ENCODE data around the gene RTN4RL1. TPM values are rescaled to one million over a fixed set of nuclear protein-coding genes. Genes with fewer than 3 reads are reported as not detected.

The RTN4RL1 gene
- total and polyA plus RNA-seq, 9 of the 15 experiments (the other 6 are each of a cell fraction or from before 2014, with no cell fraction given): 0.04 to 0.06 (median 0.04) TPM; not detected in 5

DNA sequence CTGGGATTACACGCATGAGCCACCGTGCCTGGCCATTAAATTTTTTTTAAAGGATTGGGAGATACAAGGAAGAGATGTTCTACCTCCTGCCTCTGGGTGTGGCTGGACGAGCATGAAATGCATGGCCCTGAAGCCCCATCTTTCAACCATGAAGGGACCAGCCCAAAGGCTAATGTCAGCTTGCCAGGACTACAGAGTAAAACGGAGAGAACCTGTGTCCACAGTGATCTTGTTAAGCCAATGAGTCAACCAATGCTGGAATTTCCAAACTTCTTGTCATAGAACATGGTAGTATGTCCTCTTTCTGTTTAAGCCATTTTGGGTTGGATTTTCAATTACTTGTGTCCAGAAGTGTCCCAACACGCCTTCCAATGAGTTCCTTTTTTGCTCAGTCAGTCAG lies 71.3 kb downstream of the RTN4RL1 start:
- Histone ChIP-seq H3K9me3 (replicated peaks; ENCODE audit: control insufficient read depth, insufficient read depth, low read depth, low read length) (no peaks in the 10 kb centered on the region), H3K4me2 (ENCODE audit: insufficient read depth, low read length) (no peak overlapping the region), H3K27ac (ENCODE audit: extremely low read depth, low read depth, low read length) (no peak overlapping the region), H2AFZ (ENCODE audit: low read depth, low read length) (no peak overlapping the region), H3K79me2 (ENCODE audit: control insufficient read depth, insufficient read depth, low read length) (no peaks in the 10 kb centered on the region), H3K4me3 (no peak overlapping the region), H3K27me3 (ENCODE audit: control insufficient read depth in 2 of 2, insufficient read depth in 2 of 2, low read length in 2 of 2) (peaks cover 0 to 19% of the 10 kb centered on the region in 2 experiments; a peak in 2 of 5 replicates), H3K36me3 (ENCODE audit: control insufficient read depth, insufficient read depth, low read length) (no peaks in the 10 kb centered on the region), H4K20me1 (replicated peaks; ENCODE audit: control insufficient read depth, insufficient read depth, low read length) (no peaks in the 10 kb centered on the region), H3K9ac (ENCODE audit: insufficient read depth in 1 of 2, low read depth in 2 of 2, low read length in 2 of 2) (no peak overlapping the region), H3K4me1 (replicated peaks in 1 of 2; ENCODE audit: control insufficient read depth in 2 of 2, insufficient read depth in 2 of 2, low read length in 2 of 2) (no peaks in the 10 kb centered on the region), H3K9me1 (ENCODE audit: control insufficient read depth, insufficient read depth, low read length) (no peaks in the 10 kb centered on the region)
- FAIRE-seq (no peak), ATAC-seq (no peak), DNase-seq (ENCODE audit: extremely low read depth in 1 of 4, low spot score in 3 of 4) (no peak)
- POLR2A ChIA-PET: no interaction called here
- in situ Hi-C loops (cut with MboI): no loop called here
- intact Hi-C loops (cut with micrococcal nuclease): no loop called here
- TF ChIP-seq DNMT1 (IDR thresholded peaks at IDR 0.05): no peak
- TF ChIP-seq SRSF9 (IDR thresholded peaks at IDR 0.05; ENCODE audit: borderline replicate concordance, low read depth, low read length): no peak
- TF ChIP-seq, protein P1, sequence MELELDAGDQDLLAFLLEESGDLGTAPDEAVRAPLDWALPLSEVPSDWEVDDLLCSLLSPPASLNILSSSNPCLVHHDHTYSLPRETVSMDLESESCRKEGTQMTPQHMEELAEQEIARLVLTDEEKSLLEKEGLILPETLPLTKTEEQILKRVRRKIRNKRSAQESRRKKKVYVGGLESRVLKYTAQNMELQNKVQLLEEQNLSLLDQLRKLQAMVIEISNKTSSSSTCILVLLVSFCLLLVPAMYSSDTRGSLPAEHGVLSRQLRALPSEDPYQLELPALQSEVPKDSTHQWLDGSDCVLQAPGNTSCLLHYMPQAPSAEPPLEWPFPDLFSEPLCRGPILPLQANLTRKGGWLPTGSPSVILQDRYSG (tag; conservative IDR thresholded peaks at IDR 0.05; ENCODE audit: low read depth): no peak
- no peak for TF ChIP-seq ZSCAN32 (CRISPR knock-in tag; IDR thresholded peaks at IDR 0.05)
- TF ChIP-seq RBM17 (IDR thresholded peaks at IDR 0.05; ENCODE audit: borderline replicate concordance, low read depth, low read length): no peak
- TF ChIP-seq POLR2H (tag; IDR thresholded peaks at IDR 0.05; ENCODE audit: low read depth): no peak
- no peak for TF ChIP-seq MECOM (CRISPR knock-in tag; IDR thresholded peaks at IDR 0.05)
- TF ChIP-seq, protein P2, sequence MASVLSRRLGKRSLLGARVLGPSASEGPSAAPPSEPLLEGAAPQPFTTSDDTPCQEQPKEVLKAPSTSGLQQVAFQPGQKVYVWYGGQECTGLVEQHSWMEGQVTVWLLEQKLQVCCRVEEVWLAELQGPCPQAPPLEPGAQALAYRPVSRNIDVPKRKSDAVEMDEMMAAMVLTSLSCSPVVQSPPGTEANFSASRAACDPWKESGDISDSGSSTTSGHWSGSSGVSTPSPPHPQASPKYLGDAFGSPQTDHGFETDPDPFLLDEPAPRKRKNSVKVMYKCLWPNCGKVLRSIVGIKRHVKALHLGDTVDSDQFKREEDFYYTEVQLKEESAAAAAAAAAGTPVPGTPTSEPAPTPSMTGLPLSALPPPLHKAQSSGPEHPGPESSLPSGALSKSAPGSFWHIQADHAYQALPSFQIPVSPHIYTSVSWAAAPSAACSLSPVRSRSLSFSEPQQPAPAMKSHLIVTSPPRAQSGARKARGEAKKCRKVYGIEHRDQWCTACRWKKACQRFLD (CRISPR knock-in tag; IDR thresholded peaks at IDR 0.05): no peak
- no peak for TF ChIP-seq FOXA3 (CRISPR knock-in tag; conservative IDR thresholded peaks at IDR 0.05 in 1 of 2, IDR thresholded peaks at IDR 0.05 in 1 of 2)
- TF ChIP-seq STAT5B (CRISPR knock-in tag; IDR thresholded peaks at IDR 0.05): no peak
- no peak for TF ChIP-seq ZBED1 (IDR thresholded peaks at IDR 0.05)
- TF ChIP-seq CHD1 (IDR thresholded peaks at IDR 0.05; ENCODE audit: low read length): no peak
- TF ChIP-seq RFX5 (IDR thresholded peaks at IDR 0.05; ENCODE audit: low read depth, low read length): no peak
- no peak for TF ChIP-seq PCBP1 (IDR thresholded peaks at IDR 0.05; ENCODE audit: low read depth, low read length, poor library complexity, severe bottlenecking)
- no peak for TF ChIP-seq XRCC3 (IDR thresholded peaks at IDR 0.05)
- TF ChIP-seq ZEB2 (IDR thresholded peaks at IDR 0.05): no peak
- TF ChIP-seq TEAD2 (tag; IDR thresholded peaks at IDR 0.05): no peak
- TF ChIP-seq ZNF764 (CRISPR knock-in tag; IDR thresholded peaks at IDR 0.05; ENCODE audit: low read depth): no peak
- CTCF ChIA-PET (ENCODE audit: low intra/inter-chr PET ratio): no interaction called here
- WGBS (ENCODE audit: insufficient coverage, low coverage, missing lambda C conversion rate): 2% methylated on average over 5 of the region's 5 CpGs
- no TSS peak for BruUV-seq (replicated peaks)
